AG09319 (cell line): ENCODE data around the gene DGKZ.

Source experiments
- DNase-seq: peaks from one replicate; pipeline ENCODE4 v3.0.0-alpha.2; 2010; ENCODE audit warnings: low read depth; ENCODE audit errors: extremely low read depth
- TF ChIP-seq, protein P1 (sequence below): IDR thresholded peaks from 2 replicates; pipeline ENCODE4 v1.5.1; 2011; ENCODE audit warnings: low read depth, mild to moderate bottlenecking, inconsistent platforms, low read length, moderate library complexity

DGKZ gene

DNA sequence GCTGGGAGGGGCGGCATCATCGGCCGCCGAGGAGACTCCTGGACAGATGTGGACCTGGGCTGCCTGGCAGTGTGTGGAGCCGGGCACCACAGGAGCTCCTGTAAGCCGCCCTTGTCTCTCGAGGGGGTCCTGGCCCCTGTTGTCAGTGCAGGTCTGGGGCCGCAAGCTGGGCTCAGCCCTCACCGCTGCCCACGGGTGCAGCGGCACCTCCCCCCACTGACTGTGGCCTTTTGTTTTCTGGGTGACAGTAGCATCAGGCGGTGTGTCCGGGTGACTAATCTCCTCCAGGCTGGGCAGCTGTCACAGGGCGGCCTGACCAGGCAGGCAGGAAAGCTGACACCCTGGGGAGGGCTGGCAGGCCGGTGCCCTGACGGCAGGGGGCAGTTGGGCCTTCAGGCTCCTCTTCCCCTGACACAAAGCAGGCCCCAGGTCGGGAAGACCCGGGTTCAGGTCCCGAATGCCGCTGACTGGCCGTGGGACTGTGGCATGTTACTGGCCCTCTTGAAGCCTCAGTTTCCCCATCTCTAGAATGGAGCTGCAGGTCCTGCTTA, 16.3 kb downstream of the DGKZ start:
- TF ChIP-seq, protein P1, sequence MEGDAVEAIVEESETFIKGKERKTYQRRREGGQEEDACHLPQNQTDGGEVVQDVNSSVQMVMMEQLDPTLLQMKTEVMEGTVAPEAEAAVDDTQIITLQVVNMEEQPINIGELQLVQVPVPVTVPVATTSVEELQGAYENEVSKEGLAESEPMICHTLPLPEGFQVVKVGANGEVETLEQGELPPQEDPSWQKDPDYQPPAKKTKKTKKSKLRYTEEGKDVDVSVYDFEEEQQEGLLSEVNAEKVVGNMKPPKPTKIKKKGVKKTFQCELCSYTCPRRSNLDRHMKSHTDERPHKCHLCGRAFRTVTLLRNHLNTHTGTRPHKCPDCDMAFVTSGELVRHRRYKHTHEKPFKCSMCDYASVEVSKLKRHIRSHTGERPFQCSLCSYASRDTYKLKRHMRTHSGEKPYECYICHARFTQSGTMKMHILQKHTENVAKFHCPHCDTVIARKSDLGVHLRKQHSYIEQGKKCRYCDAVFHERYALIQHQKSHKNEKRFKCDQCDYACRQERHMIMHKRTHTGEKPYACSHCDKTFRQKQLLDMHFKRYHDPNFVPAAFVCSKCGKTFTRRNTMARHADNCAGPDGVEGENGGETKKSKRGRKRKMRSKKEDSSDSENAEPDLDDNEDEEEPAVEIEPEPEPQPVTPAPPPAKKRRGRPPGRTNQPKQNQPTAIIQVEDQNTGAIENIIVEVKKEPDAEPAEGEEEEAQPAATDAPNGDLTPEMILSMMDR: no peak
- no peak for DNase-seq

DNA sequence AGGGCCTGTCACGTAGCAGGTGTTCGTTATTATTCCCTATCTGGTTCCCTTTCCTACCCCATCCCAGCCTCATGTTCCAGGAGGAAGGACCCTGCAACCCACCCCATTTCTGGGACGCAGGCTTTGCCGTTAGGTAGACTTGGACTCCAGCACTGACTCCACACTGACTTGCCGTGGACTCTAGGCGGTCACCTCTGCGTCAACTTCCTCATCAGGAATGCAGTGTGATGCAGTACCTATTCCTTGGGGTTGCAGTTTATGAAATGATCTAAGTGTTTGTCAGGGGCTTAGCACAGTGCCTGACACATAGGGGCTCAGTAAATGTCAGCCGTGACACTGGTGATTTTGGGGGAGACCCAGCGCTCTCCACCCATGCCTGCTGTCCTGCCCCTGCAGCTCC, 16.8 kb downstream of the DGKZ start:
- TF ChIP-seq, protein P1: no peak
- no peak for DNase-seq

DNA sequence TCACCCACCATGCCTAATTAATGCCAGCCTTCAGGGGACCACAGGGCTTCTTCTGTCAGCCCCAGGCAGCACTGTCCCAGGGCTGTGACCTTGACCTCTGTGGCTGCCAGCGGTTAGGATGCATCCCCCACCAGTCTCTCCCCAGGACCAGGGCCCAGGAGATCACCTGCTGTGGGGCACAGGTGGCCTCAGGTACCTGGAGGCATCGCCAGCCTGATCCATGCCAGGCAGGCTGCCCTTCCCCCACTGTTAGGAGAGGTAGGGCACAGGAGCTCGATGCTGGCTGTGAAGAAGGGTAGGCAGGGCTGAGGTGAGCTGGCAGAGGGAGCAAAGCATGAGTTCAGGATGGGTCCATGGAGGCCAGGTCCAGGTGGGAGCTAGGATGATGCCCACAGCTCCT, 17.5 kb downstream of the DGKZ start:
- TF ChIP-seq, protein P1: no peak
- no peak for DNase-seq

DNA sequence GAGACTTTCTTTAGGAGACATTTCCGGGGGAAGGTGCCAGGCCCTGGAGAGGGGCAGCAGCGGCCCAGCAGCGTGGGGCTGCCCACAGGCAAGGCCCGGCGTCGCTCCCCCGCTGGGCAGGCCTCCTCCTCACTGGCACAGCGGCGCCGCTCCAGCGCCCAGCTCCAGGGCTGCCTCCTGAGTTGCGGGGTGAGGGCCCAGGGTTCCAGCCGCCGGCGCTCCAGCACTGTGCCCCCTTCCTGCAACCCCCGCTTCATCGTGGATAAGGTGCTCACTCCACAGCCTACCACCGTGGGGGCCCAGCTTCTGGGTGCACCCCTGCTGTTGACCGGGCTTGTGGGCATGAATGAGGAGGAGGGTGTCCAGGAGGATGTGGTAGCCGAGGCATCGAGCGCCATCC, 19.0 kb downstream of the DGKZ start:
- DNase-seq: no peak
- TF ChIP-seq, protein P1: no peak

DNA sequence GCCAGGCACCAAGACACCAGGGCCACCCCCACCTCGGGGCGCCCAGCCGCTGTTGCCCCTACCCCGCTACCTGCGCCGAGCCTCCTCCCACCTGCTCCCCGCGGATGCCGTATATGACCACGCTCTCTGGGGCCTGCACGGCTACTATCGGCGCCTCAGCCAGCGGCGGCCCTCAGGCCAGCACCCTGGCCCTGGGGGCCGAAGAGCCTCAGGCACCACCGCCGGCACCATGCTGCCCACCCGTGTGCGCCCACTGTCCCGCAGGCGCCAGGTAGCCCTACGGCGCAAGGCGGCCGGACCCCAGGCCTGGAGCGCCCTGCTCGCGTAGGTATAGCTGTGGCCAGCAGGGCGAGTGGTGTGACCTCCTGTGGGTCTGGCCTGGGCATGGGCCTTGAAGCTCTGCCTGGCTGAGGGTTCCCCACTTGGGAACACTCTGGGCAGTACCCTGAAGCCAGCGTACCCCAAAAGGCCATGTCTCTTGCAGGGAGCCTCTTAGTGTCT, 19.4 kb downstream of the DGKZ start:
- TF ChIP-seq, protein P1: no peak
- no peak for DNase-seq

DNA sequence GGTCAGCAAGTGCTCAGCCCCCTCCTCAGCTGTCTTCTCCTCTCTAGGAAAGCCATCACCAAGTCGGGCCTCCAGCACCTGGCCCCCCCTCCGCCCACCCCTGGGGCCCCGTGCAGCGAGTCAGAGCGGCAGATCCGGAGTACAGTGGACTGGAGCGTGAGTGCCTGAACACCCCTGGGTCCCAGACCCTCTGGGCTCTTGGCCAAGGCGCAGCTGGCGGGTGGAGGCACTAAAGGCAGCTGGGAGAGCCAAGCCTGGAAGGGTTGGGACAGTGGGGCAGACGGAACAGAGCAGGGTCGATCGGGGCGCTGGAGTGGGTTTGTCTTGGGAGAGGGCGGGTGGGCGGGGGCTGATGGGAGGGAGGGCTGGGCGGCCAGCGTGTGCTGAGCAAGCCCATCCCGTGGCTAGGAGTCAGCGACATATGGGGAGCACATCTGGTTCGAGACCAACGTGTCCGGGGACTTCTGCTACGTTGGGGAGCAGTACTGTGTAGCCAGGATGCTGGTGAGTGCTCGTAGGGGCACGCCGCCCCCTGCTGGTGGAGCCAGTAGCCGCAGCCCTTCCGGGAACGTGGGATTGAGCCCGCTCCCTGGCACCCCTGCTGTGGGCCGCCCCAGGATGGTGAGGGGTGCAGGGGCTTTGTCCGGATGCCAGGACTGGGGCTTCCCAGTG, 20.1 kb downstream of the DGKZ start:
- TF ChIP-seq, protein P1: peak; percentile 82
- no peak for DNase-seq

DNA sequence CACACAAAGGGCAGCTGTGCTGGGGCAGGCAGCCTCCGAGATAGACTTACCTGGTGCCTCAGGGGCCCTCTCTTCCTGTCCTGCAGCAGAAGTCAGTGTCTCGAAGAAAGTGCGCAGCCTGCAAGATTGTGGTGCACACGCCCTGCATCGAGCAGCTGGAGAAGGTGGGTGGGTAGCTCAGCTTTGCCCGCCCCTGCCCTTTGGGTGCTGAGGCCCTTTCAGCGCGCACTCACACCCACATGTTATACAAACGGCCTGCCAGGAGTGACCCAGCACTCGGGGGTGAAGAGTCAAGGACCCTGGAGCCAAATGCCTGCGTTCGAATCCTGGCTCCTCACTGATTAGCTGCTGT, 20.6 kb downstream of the DGKZ start:
- TF ChIP-seq, protein P1: no peak
- no peak for DNase-seq
